IPS-18a (cell line): ENCODE data around the gene CLEC4D.
"Not testable (repeated sequence)": the region's sequence is repeated elsewhere in the genome, so short reads cannot be mapped to it uniquely, and the experiment has no call there.

Experiments used
- H3K27ac ChIP-seq: one replicate; pipeline ENCODE4 v1.5.1; 2013; ENCODE audit warnings: low read length
- H3K27me3 ChIP-seq: one replicate; pipeline ENCODE4 v1.6.1; 2013; ENCODE audit warnings: mild to moderate bottlenecking, low read length; ENCODE audit not compliant: control insufficient read depth, insufficient read depth
- H3K36me3 ChIP-seq: one replicate; pipeline ENCODE4 v1.6.1; 2013; ENCODE audit warnings: low read depth, low read length; ENCODE audit not compliant: control insufficient read depth
- H3K4me1 ChIP-seq: one replicate; pipeline ENCODE4 v1.6.1; 2013; ENCODE audit warnings: low read depth, low read length; ENCODE audit not compliant: control insufficient read depth
- H3K4me3 ChIP-seq: one replicate; pipeline ENCODE4 v1.5.1; 2013; ENCODE audit warnings: low read length
- H3K9ac ChIP-seq: one replicate; pipeline ENCODE4 v1.6.1; 2013; ENCODE audit warnings: mild to moderate bottlenecking, low read length, moderate library complexity
- H3K9me3 ChIP-seq: one replicate; pipeline ENCODE4 v1.6.1; 2013; ENCODE audit warnings: low read depth, low read length; ENCODE audit not compliant: control insufficient read depth

Gene CLEC4D

GRCh38 chr12:8499616-8500015 lies 13.7 kb upstream of the CLEC4D start:
- Histone ChIP-seq H3K4me1 (peaks cover 16% of the 10 kb centered on the region), H3K36me3 (no peaks in the 10 kb centered on the region), H3K27ac (no peak overlapping the region), H3K9me3 (no peaks in the 10 kb centered on the region), H3K27me3 (no peaks in the 10 kb centered on the region), H3K4me3 (no peak overlapping the region), H3K9ac (no peak overlapping the region)

- Histone ChIP-seq H3K9me3 (no peaks in the 10 kb centered on the region), H3K36me3 (no peaks in the 10 kb centered on the region), H3K4me1 (peaks cover 8% of the 10 kb centered on the region), H3K9ac (no peak overlapping the region), H3K4me3 (no peak overlapping the region), H3K27ac (no peak overlapping the region), H3K27me3 (no peaks in the 10 kb centered on the region)
Observed at GRCh38 chr12:8501720-8502119, 11.6 kb upstream of the CLEC4D start.

- H3K9ac ChIP-seq, result no peak overlapping the region
- peaks cover 16% of the 10 kb centered on the region for H3K4me1 ChIP-seq
- H3K27me3 ChIP-seq, result no peaks in the 10 kb centered on the region
- no peaks in the 10 kb centered on the region for H3K9me3 ChIP-seq
- H3K4me3 ChIP-seq, result no peak overlapping the region
- H3K27ac ChIP-seq, result no peak overlapping the region
- H3K36me3 ChIP-seq, result no peaks in the 10 kb centered on the region
Observed at GRCh38 chr12:8504351-8504750, 9.0 kb upstream of the CLEC4D start.

GRCh38 chr12:8507596-8507995 lies 5.7 kb upstream of the CLEC4D start:
- Histone ChIP-seq H3K36me3 (no peaks in the 10 kb centered on the region), H3K27ac (no peak overlapping the region), H3K27me3 (no peaks in the 10 kb centered on the region), H3K4me3 (no peak overlapping the region), H3K9ac (no peak overlapping the region), H3K9me3 (no peaks in the 10 kb centered on the region), H3K4me1 (peaks cover 13% of the 10 kb centered on the region)

GRCh38 chr12:8508223-8508622 lies 5.1 kb upstream of the CLEC4D start:
- H3K9ac ChIP-seq, result no peak overlapping the region
- H3K9me3 ChIP-seq, result no peaks in the 10 kb centered on the region
- no peak overlapping the region for H3K27ac ChIP-seq
- H3K36me3 ChIP-seq, result no peaks in the 10 kb centered on the region
- peaks cover 13% of the 10 kb centered on the region for H3K4me1 ChIP-seq
- no peak overlapping the region for H3K4me3 ChIP-seq
- no peaks in the 10 kb centered on the region for H3K27me3 ChIP-seq

GRCh38 chr12:8508910-8509841 lies 4.1 kb upstream of the CLEC4D start:
- no peaks in the 10 kb centered on the region for H3K27me3 ChIP-seq
- no peak overlapping the region for H3K27ac ChIP-seq
- H3K4me1 ChIP-seq, result peaks cover 13% of the 10 kb centered on the region
- H3K4me3 ChIP-seq, result no peak overlapping the region
- no peak overlapping the region for H3K9ac ChIP-seq
- H3K9me3 ChIP-seq, result no peaks in the 10 kb centered on the region
- H3K36me3 ChIP-seq, result no peaks in the 10 kb centered on the region

- no peaks in the 10 kb centered on the region for H3K27me3 ChIP-seq
- no peaks in the 10 kb centered on the region for H3K36me3 ChIP-seq
- no peak overlapping the region for H3K27ac ChIP-seq
- H3K4me3 ChIP-seq, result no peak overlapping the region
- H3K4me1 ChIP-seq, result no peaks in the 10 kb centered on the region
- no peak overlapping the region for H3K9ac ChIP-seq
- H3K9me3 ChIP-seq, result no peaks in the 10 kb centered on the region
Observed at GRCh38 chr12:8517971-8518370, 4.7 kb downstream of the CLEC4D start.

GRCh38 chr12:8519171-8519570 lies 5.9 kb downstream of the CLEC4D start:
- Histone ChIP-seq H3K9me3 (no peaks in the 10 kb centered on the region), H3K9ac (no peak overlapping the region), H3K27me3 (no peaks in the 10 kb centered on the region), H3K4me1 (no peaks in the 10 kb centered on the region), H3K4me3 (no peak overlapping the region), H3K36me3 (no peaks in the 10 kb centered on the region), H3K27ac (no peak overlapping the region)

GRCh38 chr12:8527250-8528130 lies 14.2 kb downstream of the CLEC4D start:
- H3K36me3 ChIP-seq, result no peaks in the 10 kb centered on the region
- no peak overlapping the region for H3K4me3 ChIP-seq
- no peaks in the 10 kb centered on the region for H3K9me3 ChIP-seq
- H3K27me3 ChIP-seq, result no peaks in the 10 kb centered on the region
- peaks cover 4% of the 10 kb centered on the region for H3K4me1 ChIP-seq
- no peak overlapping the region for H3K9ac ChIP-seq
- no peak overlapping the region for H3K27ac ChIP-seq

- no peak overlapping the region for H3K9ac ChIP-seq
- H3K4me3 ChIP-seq, result no peak overlapping the region
- H3K27ac ChIP-seq, result no peak overlapping the region
- peaks cover 4% of the 10 kb centered on the region for H3K4me1 ChIP-seq
- no peaks in the 10 kb centered on the region for H3K36me3 ChIP-seq
- H3K9me3 ChIP-seq, result no peaks in the 10 kb centered on the region
- H3K27me3 ChIP-seq, result no peaks in the 10 kb centered on the region
Observed at GRCh38 chr12:8532045-8532444, 18.7 kb downstream of the CLEC4D start.

GRCh38 chr12:8537820-8538219 lies 24.5 kb downstream of the CLEC4D start:
- H3K9ac ChIP-seq, H3K4me1 ChIP-seq, H3K4me3 ChIP-seq, H3K27ac ChIP-seq, H3K27me3 ChIP-seq, H3K36me3 ChIP-seq, H3K9me3 ChIP-seq: not testable (repeated sequence)
